HCT116 (cell line): Measurements from ENCODE around the gene ST6GAL2. TPM values are rescaled to one million over a fixed set of nuclear protein-coding genes. Genes with fewer than 3 reads are reported as not detected.

Source experiments
- ATAC-seq: fragments of 200-7000 bp; cut with Tn5 transposase; 2 replicates; pipeline ENCODE4 v1.9.1; 2020; ENCODE audit warnings: mild to moderate bottlenecking, moderate library complexity
- BruUV-seq: library from RNA; stranded (reverse); fragments of 400-500 nt; replicated peaks from 2 replicates; lab custom pipeline; 2021; lab: Mats Ljungman, UMichigan
- CTCF ChIA-PET: fragments of 300-600 bp; sonication (Branson Sonifier 250); formaldehyde crosslinking; loops from one replicate; lab custom pipeline; 2021; ENCODE audit warnings: antibody characterized with exemption; lab: Charles Lee
- POLR2A ChIA-PET: fragments of 300-600, 350-600 bp; sonication (Branson Sonifier 250); formaldehyde crosslinking; loops from one replicate; lab custom pipeline; 2021; ENCODE audit warnings: antibody characterized with exemption; lab: Charles Lee
- RAD21 ChIA-PET, 2 experiments: fragments of 300-600 bp; sonication (Branson Sonifier 250); formaldehyde crosslinking; loops; one replicate each; lab custom pipeline; 2023; ENCODE audit warnings: low total read pairs in 2 of 2; ENCODE audit not compliant: uncharacterized antibody in 2 of 2, unreplicated experiment in 2 of 2, low non-redundant PET in 1 of 2; lab: Charles Lee
- DNase-seq: peaks from one replicate; pipeline ENCODE4 v3.0.0-alpha.2; 2010; ENCODE audit warnings: low read depth, low spot score
- H2AFZ ChIP-seq: fragments of 200-600 bp; shearing (Covaris generic), sonication (generic); 2 replicates; pipeline ENCODE4 v1.6.1; 2017; ENCODE audit warnings: low read depth, mixed run types, mixed read lengths, antibody characterized with exemption, low read length; ENCODE audit not compliant: poor library complexity, severe bottlenecking
- H3K27ac ChIP-seq: 2 replicates; pipeline ENCODE4 v1.5.1; 2012; ENCODE audit warnings: low read depth, low read length
- H3K27me3 ChIP-seq: fragments of 200-600 bp; sonication (generic); 2 replicates; pipeline ENCODE4 v1.6.1; 2016; ENCODE audit warnings: mixed run types, low read length, mixed read lengths; ENCODE audit not compliant: insufficient read depth
- H3K36me3 ChIP-seq, 2 experiments: fragments of 200-500 bp in 1 of 2; fragments of 200-600 bp in 1 of 2; sonication (Bioruptor generic) in 1 of 2; sonication (generic) in 1 of 2; 2 replicates each; pipeline versions ENCODE4 v1.5.1 to v1.6.1; 2014 to 2016; ENCODE audit warnings: low read length in 2 of 2, inconsistent platforms in 1 of 2, mixed read lengths in 1 of 2, mixed run types in 1 of 2; ENCODE audit not compliant: insufficient read depth in 2 of 2, control insufficient read depth in 1 of 2
- H3K4me1 ChIP-seq, 2 experiments: fragments of 200-600 bp in 1 of 2; sonication (generic) in 1 of 2; 2 replicates each; pipeline versions ENCODE4 v1.5.1 to v1.6.1; 2012 to 2017; ENCODE audit warnings: low read length in 2 of 2, inconsistent platforms in 1 of 2, mild to moderate bottlenecking in 1 of 2, mixed read lengths in 1 of 2, mixed run types in 1 of 2, moderate library complexity in 1 of 2; ENCODE audit not compliant: insufficient read depth in 2 of 2, control insufficient read depth in 1 of 2
- H3K4me2 ChIP-seq: fragments of 200-600 bp; sonication (generic); 2 replicates; pipeline ENCODE4 v1.6.1; 2017; ENCODE audit warnings: mixed run types, low read length, mixed read lengths
- H3K4me3 ChIP-seq, 2 experiments: fragments of 200-600 bp in 1 of 2; sonication (generic) in 1 of 2; replicated peaks in 1 of 2; 2 replicates each; pipeline ENCODE4 v1.5.1; 2011 to 2016; ENCODE audit warnings: low read length in 2 of 2, control low read depth in 1 of 2, low read depth in 1 of 2, mild to moderate bottlenecking in 1 of 2, mixed read lengths in 1 of 2, mixed run types in 1 of 2
- H3K79me2 ChIP-seq: fragments of 200-600 bp; sonication (generic); 2 replicates; pipeline ENCODE4 v1.6.1; 2017; ENCODE audit warnings: mild to moderate bottlenecking, mixed run types, low read length, moderate library complexity, mixed read lengths; ENCODE audit not compliant: insufficient read depth
- H3K9ac ChIP-seq: fragments of 200-600 bp; sonication (generic); 2 replicates; pipeline ENCODE4 v1.6.1; 2016; ENCODE audit warnings: low read length, mixed read lengths
- H3K9me2 ChIP-seq: fragments of 200-600 bp; sonication (generic), shearing (Covaris generic); 2 replicates; pipeline ENCODE4 v1.6.1; 2017; ENCODE audit warnings: mixed run types, mild to moderate bottlenecking, moderate library complexity; ENCODE audit not compliant: insufficient read depth
- H3K9me3 ChIP-seq, 2 experiments: fragments of 200-500 bp in 1 of 2; fragments of 200-600 bp in 1 of 2; sonication (Bioruptor generic) in 1 of 2; sonication (generic) in 1 of 2; 2 replicates each; pipeline ENCODE4 v1.6.1; 2014 to 2017; ENCODE audit warnings: low read length in 2 of 2, mixed read lengths in 2 of 2, inconsistent platforms in 1 of 2, low read depth in 1 of 2, mild to moderate bottlenecking in 1 of 2, mixed run types in 1 of 2, moderate library complexity in 1 of 2; ENCODE audit not compliant: control insufficient read depth in 1 of 2, insufficient read depth in 1 of 2
- H4K20me1 ChIP-seq: fragments of 200-600 bp; sonication (generic), shearing (Covaris generic); 2 replicates; pipeline ENCODE4 v1.6.1; 2017; ENCODE audit warnings: mixed run types, mild to moderate bottlenecking, moderate library complexity; ENCODE audit not compliant: insufficient read depth
- CBX3 ChIP-seq: IDR thresholded peaks from 2 replicates; pipeline ENCODE4 v1.6.1; 2012; ENCODE audit warnings: low read depth
- CEBPB ChIP-seq: IDR thresholded peaks from 2 replicates; pipeline ENCODE4 v1.6.1; 2012; ENCODE audit warnings: low read depth
- CTCF ChIP-seq, 3 experiments: fragments of 200-600 bp in 1 of 3; sonication (generic) in 1 of 3; IDR thresholded peaks in 2 of 3; conservative IDR thresholded peaks in 1 of 3; 2 replicates each; pipeline ENCODE4 v1.5.1; 2012 to 2017; ENCODE audit warnings: low read depth in 2 of 3, low read length in 2 of 3, antibody characterized with exemption in 1 of 3, borderline replicate concordance in 1 of 3, control low read depth in 1 of 3, mild to moderate bottlenecking in 1 of 3, mixed read lengths in 1 of 3, mixed run types in 1 of 3, moderate library complexity in 1 of 3; ENCODE audit not compliant: insufficient read depth in 1 of 3
- EGR1 ChIP-seq: IDR thresholded peaks from 2 replicates; pipeline ENCODE4 v1.6.1; 2012; ENCODE audit warnings: low read depth
- ELF1 ChIP-seq: IDR thresholded peaks from 2 replicates; pipeline ENCODE4 v1.6.1; 2012; ENCODE audit warnings: low read depth, borderline replicate concordance
- EZH2 ChIP-seq: fragments of 200-600 bp; sonication (generic); IDR thresholded peaks from 2 replicates; pipeline ENCODE4 v1.6.1; 2017; ENCODE audit warnings: antibody characterized with exemption, mixed run types
- FOSL1 ChIP-seq: IDR thresholded peaks from 2 replicates; pipeline ENCODE4 v1.6.1; 2012; ENCODE audit warnings: low read depth
- MAX ChIP-seq: IDR thresholded peaks from 2 replicates; pipeline ENCODE4 v1.6.1; 2012
- POLR2A ChIP-seq: IDR thresholded peaks from 2 replicates; pipeline ENCODE4 v1.7.0; 2011; ENCODE audit warnings: borderline replicate concordance; ENCODE audit not compliant: insufficient read depth, insufficient read length; ENCODE audit errors: extremely low read depth
- POLR2AphosphoS5 ChIP-seq: IDR thresholded peaks from 2 replicates; pipeline ENCODE4 v1.6.1; 2011; ENCODE audit warnings: mild to moderate bottlenecking, low read depth, low read length, moderate library complexity
- RAD21 ChIP-seq: IDR thresholded peaks from 2 replicates; pipeline ENCODE4 v1.6.1; 2012; ENCODE audit warnings: low read depth, mild to moderate bottlenecking
- SIN3A ChIP-seq: IDR thresholded peaks from 2 replicates; pipeline ENCODE4 v1.6.1; 2012; ENCODE audit warnings: low read depth
- SP1 ChIP-seq: IDR thresholded peaks from 2 replicates; pipeline ENCODE4 v1.6.1; 2012; ENCODE audit warnings: low read depth
- ZNF274 ChIP-seq: fragments of 200-500 bp; sonication (Bioruptor generic); IDR thresholded peaks from 2 replicates; pipeline ENCODE4 v1.6.1; 2014; ENCODE audit warnings: mild to moderate bottlenecking, low read depth, low read length, inconsistent platforms
- intact Hi-C: fragments of 100-400 bp; cut with micrococcal nuclease; formaldehyde crosslinking; loops from 2 replicates; pipeline ENCODE4 v1.10.0; 2022
- total RNA-seq: library from RNA; stranded (reverse); gene quantifications from one replicate; pipeline ENCODE4 v1.2.1, GENCODE V29; 2021; ENCODE audit not compliant: unreplicated experiment

ST6GAL2 gene
- total RNA-seq, 1 experiment from 2014 or later, result not detected

GRCh38 chr2:106831816-106832569 is 54.0 kb downstream of the ST6GAL2 start:
- H3K4me1 ChIP-seq, result no peaks in the 10 kb centered on the region
- TF ChIP-seq ELF1 (no peak), POLR2A (no peak), FOSL1 (no peak), EZH2 (no peak), MAX (no peak), RAD21 (no peak), POLR2AphosphoS5 (no peak), CEBPB (no peak), SIN3A (no peak), CTCF (IDR thresholded peaks at IDR 0.05 in 2 of 3, conservative IDR thresholded peaks at IDR 0.05 in 1 of 3; ENCODE audit: borderline replicate concordance in 1 of 3, insufficient read depth in 1 of 3, low read depth in 2 of 3, low read length in 2 of 3) (no peak), SP1 (no peak), ZNF274 (no peak), CBX3 (no peak), EGR1 (no peak)
- no TSS peak for BruUV-seq
- no peaks in the 10 kb centered on the region for H3K27me3 ChIP-seq
- H3K9me2 ChIP-seq, result no peaks in the 10 kb centered on the region
- H3K27ac ChIP-seq, result no peak overlapping the region
- DNase-seq (no peak), ATAC-seq (no peak)
- ChIA-PET RAD21 (no interaction called here), CTCF (no interaction called here), POLR2A (no interaction called here)
- H3K4me3 ChIP-seq, result no peak overlapping the region
- no peak overlapping the region for H2AFZ ChIP-seq
- intact Hi-C loops, result no loop called here
- no peak overlapping the region for H3K4me2 ChIP-seq
- no peak overlapping the region for H3K9ac ChIP-seq
- H3K79me2 ChIP-seq, result no peaks in the 10 kb centered on the region
- H4K20me1 ChIP-seq, result no peaks in the 10 kb centered on the region
- H3K9me3 ChIP-seq, result peaks cover 0 to 5% of the 10 kb centered on the region in 2 experiments; a peak in 1 of 4 replicates
- H3K36me3 ChIP-seq, result no peaks in the 10 kb centered on the region
